K562 (cell line): ENCODE results near the gene VWA5B1. TPM values are rescaled to one million over a fixed set of nuclear protein-coding genes. Genes with fewer than 3 reads are reported as not detected.

Experiments used
- ATAC-seq: fragments of 200-7000 bp; cut with Tn5 transposase; 3 replicates; pipeline ENCODE4 v1.9.1; 2020; ENCODE audit warnings: moderate library complexity
- BruUV-seq: library from RNA; stranded (reverse); fragments of 400-500 nt; replicated peaks from 2 replicates; lab custom pipeline; 2021; lab: Mats Ljungman, UMichigan
- CTCF ChIA-PET: fragments of 300-600 bp; formaldehyde crosslinking; extraction: SDS; loops from one replicate; lab custom pipeline; 2021; ENCODE audit warnings: low intra/inter-chr PET ratio; lab: Yijun Ruan, JAX
- POLR2A ChIA-PET: fragments of 300-600, 350-650 bp; sonication (Branson Sonifier 250); formaldehyde crosslinking; extraction: SDS; loops from one replicate; lab custom pipeline; 2021; ENCODE audit warnings: antibody characterized with exemption, inconsistent platforms; lab: Yijun Ruan, JAX
- DNase-seq, 4 experiments: peaks; one replicate each; pipeline versions ENCODE4 v3.0.0 to v3.0.0-alpha.2; 2011 to 2018; ENCODE audit warnings: low spot score in 3 of 4, mixed read lengths in 3 of 4; ENCODE audit errors: extremely low read depth in 1 of 4
- FAIRE-seq: peaks from 2 replicates; lab custom pipeline; 2011; peaks lifted over from hg19 to GRCh38; lab: Jason Lieb, UNC
- H2AFZ ChIP-seq: 2 replicates; pipeline ENCODE4 v1.6.0; 2011; ENCODE audit warnings: low read depth, low read length, control low read depth, inconsistent platforms
- H3K27ac ChIP-seq: fragments of 200-600 bp; 3 replicates; pipeline ENCODE4 v1.8.0; 2011; ENCODE audit warnings: low read depth, mild to moderate bottlenecking, control low read depth, inconsistent platforms, low read length, moderate library complexity, mixed read lengths; ENCODE audit errors: extremely low read depth
- H3K27me3 ChIP-seq, 2 experiments: fragments of 300-600 bp in 1 of 2; 2 replicates in 1 of 2; 3 replicates in 1 of 2; pipeline versions ENCODE4 v1.6.0 to v1.8.0; 2011; ENCODE audit warnings: inconsistent platforms in 2 of 2, low read length in 2 of 2, mild to moderate bottlenecking in 1 of 2, mixed read lengths in 1 of 2, moderate library complexity in 1 of 2; ENCODE audit not compliant: control insufficient read depth in 2 of 2, insufficient read depth in 2 of 2
- H3K36me3 ChIP-seq: fragments of 300-600 bp; 3 replicates; pipeline ENCODE4 v1.8.0; 2011; ENCODE audit warnings: mild to moderate bottlenecking, low read length, inconsistent platforms; ENCODE audit not compliant: control insufficient read depth, insufficient read depth
- H3K4me1 ChIP-seq, 2 experiments: fragments of 200-600 bp in 1 of 2; replicated peaks in 1 of 2; 2 replicates in 1 of 2; 3 replicates in 1 of 2; pipeline versions ENCODE4 v1.5.1 to v1.8.0; 2011; ENCODE audit warnings: inconsistent platforms in 2 of 2, low read length in 2 of 2, mild to moderate bottlenecking in 1 of 2, mixed read lengths in 1 of 2, moderate library complexity in 1 of 2; ENCODE audit not compliant: control insufficient read depth in 2 of 2, insufficient read depth in 2 of 2
- H3K4me2 ChIP-seq: 2 replicates; pipeline ENCODE4 v1.6.1; 2011; ENCODE audit warnings: low read length, control low read depth, inconsistent platforms, mixed read lengths; ENCODE audit not compliant: insufficient read depth
- H3K4me3 ChIP-seq: fragments of 200-600 bp; sonication (generic), shearing (Covaris generic); 2 replicates; pipeline ENCODE4 v1.5.1; 2016; ENCODE audit warnings: control low read depth, inconsistent platforms
- H3K79me2 ChIP-seq: fragments of 200-600 bp; 3 replicates; pipeline ENCODE4 v1.8.0; 2011; ENCODE audit warnings: low read length, inconsistent platforms; ENCODE audit not compliant: control insufficient read depth, insufficient read depth
- H3K9ac ChIP-seq, 2 experiments: 2 replicates each; pipeline versions ENCODE4 v1.6.0 to v1.6.1; 2011; ENCODE audit warnings: low read depth in 2 of 2, low read length in 2 of 2, control low read depth in 1 of 2, inconsistent platforms in 1 of 2, mild to moderate bottlenecking in 1 of 2, mixed read lengths in 1 of 2; ENCODE audit not compliant: insufficient read depth in 1 of 2
- H3K9me1 ChIP-seq: one replicate; pipeline ENCODE4 v1.6.0; 2011; ENCODE audit warnings: inconsistent platforms, mild to moderate bottlenecking, low read length, moderate library complexity; ENCODE audit not compliant: control insufficient read depth, insufficient read depth
- H3K9me3 ChIP-seq: replicated peaks from 2 replicates; pipeline ENCODE4 v1.5.1; 2011; ENCODE audit warnings: low read depth, low read length, inconsistent platforms; ENCODE audit not compliant: control insufficient read depth, insufficient read depth
- H4K20me1 ChIP-seq: replicated peaks from 2 replicates; pipeline ENCODE4 v1.6.1; 2011; ENCODE audit warnings: low read length, inconsistent platforms, mixed read lengths; ENCODE audit not compliant: control insufficient read depth, insufficient read depth
- ATF7 ChIP-seq: fragments of 450-650 bp; IDR thresholded peaks from 2 replicates; pipeline ENCODE4 v1.7.1; 2014; ENCODE audit warnings: mild to moderate bottlenecking, moderate library complexity
- CXXC5 ChIP-seq: fragments of 250-450 bp; sonication (Bioruptor Pico); IDR thresholded peaks from 2 replicates; pipeline ENCODE4 v1.8.0; 2022; ENCODE audit warnings: inconsistent platforms, mild to moderate bottlenecking, moderate library complexity
- EP300 ChIP-seq: IDR thresholded peaks from 2 replicates; pipeline ENCODE4 v1.6.1; 2012; ENCODE audit warnings: low read length, improper control_type of control experiment
- FOXJ3 ChIP-seq: sonication (generic); formaldehyde crosslinking; IDR thresholded peaks from 2 replicates; pipeline ENCODE4 v1.4.0; 2020; ENCODE audit warnings: mild to moderate bottlenecking, missing genetic modification reagents
- LARP7 ChIP-seq: fragments of 450-650 bp; IDR thresholded peaks from 2 replicates; pipeline ENCODE4 v1.6.1; 2016
- NBN ChIP-seq: fragments of 450-650 bp; IDR thresholded peaks from 2 replicates; pipeline ENCODE4 v1.6.1; 2016; ENCODE audit warnings: low read depth, mild to moderate bottlenecking
- NFRKB ChIP-seq: fragments of 450-650 bp; IDR thresholded peaks from 2 replicates; pipeline ENCODE4 v1.6.1; 2016; ENCODE audit warnings: low read depth
- RBM22 ChIP-seq: fragments of 200-400 bp; formaldehyde crosslinking; IDR thresholded peaks from 2 replicates; pipeline ENCODE4 v1.6.1; 2018; ENCODE audit warnings: low read length, low read depth; ENCODE audit not compliant: poor library complexity, severe bottlenecking
- RFX5 ChIP-seq: IDR thresholded peaks from 2 replicates; pipeline ENCODE4 v1.6.1; 2011; ENCODE audit warnings: low read depth, mild to moderate bottlenecking, improper control_type of control experiment, low read length
- SAP30 ChIP-seq: fragments of 200-600 bp; sonication (generic); IDR thresholded peaks from 2 replicates; pipeline ENCODE4 v1.6.1; 2012; ENCODE audit warnings: borderline replicate concordance, low read depth, mild to moderate bottlenecking, moderate library complexity, low read length, control low read depth, inconsistent platforms; ENCODE audit not compliant: insufficient read depth, poor library complexity, severe bottlenecking
- SMARCA5 ChIP-seq: fragments of 450-650 bp; IDR thresholded peaks from 2 replicates; pipeline ENCODE4 v1.6.1; 2016
- ZZZ3 ChIP-seq: fragments of 450-650 bp; IDR thresholded peaks from 2 replicates; pipeline ENCODE4 v1.6.1; 2016; ENCODE audit warnings: antibody characterized with exemption, mild to moderate bottlenecking, moderate library complexity
- WGBS: fragments of 100-300 bp; shearing (Covaris generic); methylation state at CpG from one replicate; pipeline ENCODE4 v1.1.6; 2016; ENCODE audit warnings: low coverage, mixed read lengths; ENCODE audit not compliant: insufficient coverage; ENCODE audit errors: missing lambda C conversion rate; 5-methylcytosine and 5-hydroxymethylcytosine counted together
- in situ Hi-C: fragments of 300-500 bp; cut with MboI; formaldehyde crosslinking; loops from 4 replicates; pipeline ENCODE4 v1.15.0; 2018; ENCODE audit warnings: inconsistent platforms, mixed read lengths
- intact Hi-C: fragments of 100-400 bp; cut with micrococcal nuclease; formaldehyde crosslinking; loops from 2 replicates; pipeline ENCODE4 v1.14.2; 2022
- polyA plus RNA-seq, 8 experiments: library from polyadenylated mRNA; depleted of rRNA in 4 of 8; stranded (reverse) in 5 of 8; unstranded in 3 of 8; fragments of >200 nt; fragmentation: Nextera tagmentation in 2 of 8; fragmentation: Illumina TruSeq in 1 of 8; extraction: Ambion mirVana in 2 of 8; extraction: Trizol in 1 of 8; gene quantifications; 2 replicates each; pipeline versions ENCODE4 v1.2.1 to v1.2.3, GENCODE V29; 2011 to 2014; ENCODE audit warnings: inconsistent platforms in 1 of 8, missing spikeins in 1 of 8
- total RNA-seq, 7 experiments: library from RNA; depleted of rRNA in 6 of 7; stranded (reverse); fragments of >200 nt in 6 of 7; fragmentation: Illumina TruSeq in 2 of 7; extraction: Trizol in 2 of 7; gene quantifications; 2 replicates each; pipeline versions ENCODE4 v1.2.1 to v1.2.3, GENCODE V29; 2011 to 2021; ENCODE audit warnings: low replicate concordance in 1 of 7
- TF ChIP-seq, protein P1 (sequence below): fragments of 250-450 bp; sonication (Bioruptor Pico); IDR thresholded peaks from 2 replicates; pipeline ENCODE4 v1.5.0; 2021; ENCODE audit warnings: mild to moderate bottlenecking, borderline replicate concordance
- TF ChIP-seq, protein P2 (sequence below): fragments of 450-650 bp; conservative IDR thresholded peaks from 2 replicates; pipeline ENCODE4 v1.6.1; 2016; ENCODE audit warnings: missing genetic modification characterization, low read depth, mild to moderate bottlenecking, control low read depth, missing compliant biosample characterization

The VWA5B1 gene
- total and polyA plus RNA-seq, 9 of the 15 experiments (the other 6 are each of a cell fraction or from before 2014, with no cell fraction given): not detected

DNA sequence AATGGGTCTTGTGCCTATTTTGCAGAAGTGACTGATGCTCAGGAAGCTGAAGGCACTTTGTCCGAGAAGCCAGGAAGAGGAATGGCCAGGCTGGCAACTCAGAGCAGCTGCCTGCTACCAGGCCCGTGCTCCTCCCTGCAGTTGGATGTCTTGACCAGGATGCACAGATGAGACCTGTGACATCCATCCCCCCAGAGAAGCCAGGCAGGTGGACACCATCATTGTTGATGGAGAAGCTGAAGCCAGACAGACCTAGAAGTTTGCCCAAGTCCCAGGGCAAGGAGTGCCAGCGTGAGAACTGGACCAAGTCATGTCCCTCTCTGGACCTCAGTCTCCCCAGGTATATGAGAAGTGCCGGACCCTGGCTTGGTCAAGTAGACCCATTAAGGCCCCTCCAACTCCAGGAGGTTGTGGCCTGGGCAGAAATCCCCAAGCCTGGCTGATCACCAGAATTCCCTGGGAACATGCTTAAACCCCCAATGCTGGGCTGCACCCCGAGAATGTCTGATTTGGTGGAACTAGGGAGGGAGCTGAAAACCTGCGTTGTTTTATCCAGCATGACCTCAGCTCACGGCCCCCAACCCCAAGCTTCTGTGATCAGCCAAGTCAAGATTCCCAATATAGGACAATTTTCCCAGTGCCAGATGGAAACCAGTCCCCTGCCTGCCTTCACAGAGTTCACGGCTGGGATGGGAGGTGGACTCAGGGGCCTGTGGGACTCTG, 112.9 kb downstream of the VWA5B1 start:
- H3K4me3 ChIP-seq: no peak overlapping the region
- H3K27me3 ChIP-seq: peaks cover 15 to 39% of the 10 kb centered on the region in 2 experiments
- no peaks in the 10 kb centered on the region for H3K36me3 ChIP-seq
- ATAC-seq (no peak), DNase-seq (no peak), FAIRE-seq (no peak)
- WGBS: under 1% methylated on average over 8 of the region's 8 CpGs
- H3K4me1 ChIP-seq: no peaks in the 10 kb centered on the region; a peak in 1 of 5 replicates
- no peaks in the 10 kb centered on the region for H3K9me3 ChIP-seq
- in situ Hi-C loops (no loop called here), intact Hi-C loops (no loop called here)
- no TSS peak for BruUV-seq
- no peak overlapping the region for H2AFZ ChIP-seq
- CTCF ChIA-PET: no interaction called here
- no peak for TF ChIP-seq EP300
- TF ChIP-seq, protein P1, sequence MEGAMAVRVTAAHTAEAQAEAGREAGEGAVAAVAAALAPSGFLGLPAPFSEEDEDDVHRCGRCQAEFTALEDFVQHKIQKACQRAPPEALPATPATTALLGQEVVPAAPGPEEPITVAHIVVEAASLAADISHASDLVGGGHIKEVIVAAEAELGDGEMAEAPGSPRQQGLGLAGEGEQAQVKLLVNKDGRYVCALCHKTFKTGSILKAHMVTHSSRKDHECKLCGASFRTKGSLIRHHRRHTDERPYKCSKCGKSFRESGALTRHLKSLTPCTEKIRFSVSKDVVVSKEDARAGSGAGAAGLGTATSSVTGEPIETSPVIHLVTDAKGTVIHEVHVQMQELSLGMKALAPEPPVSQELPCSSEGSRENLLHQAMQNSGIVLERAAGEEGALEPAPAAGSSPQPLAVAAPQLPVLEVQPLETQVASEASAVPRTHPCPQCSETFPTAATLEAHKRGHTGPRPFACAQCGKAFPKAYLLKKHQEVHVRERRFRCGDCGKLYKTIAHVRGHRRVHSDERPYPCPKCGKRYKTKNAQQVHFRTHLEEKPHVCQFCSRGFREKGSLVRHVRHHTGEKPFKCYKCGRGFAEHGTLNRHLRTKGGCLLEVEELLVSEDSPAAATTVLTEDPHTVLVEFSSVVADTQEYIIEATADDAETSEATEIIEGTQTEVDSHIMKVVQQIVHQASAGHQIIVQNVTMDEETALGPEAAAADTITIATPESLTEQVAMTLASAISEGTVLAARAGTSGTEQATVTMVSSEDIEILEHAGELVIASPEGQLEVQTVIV (CRISPR knock-in tag): no peak
- no peak for TF ChIP-seq SMARCA5
- TF ChIP-seq ZZZ3: no peak
- no peak for TF ChIP-seq SAP30
- TF ChIP-seq ATF7: no peak
- TF ChIP-seq NBN: no peak
- TF ChIP-seq FOXJ3 (CRISPR knock-in tag): no peak
- no peak for TF ChIP-seq NFRKB
- no peak for TF ChIP-seq RBM22
- TF ChIP-seq RFX5: no peak
- no peak for TF ChIP-seq CXXC5 (CRISPR knock-in tag)
- TF ChIP-seq, protein P2, sequence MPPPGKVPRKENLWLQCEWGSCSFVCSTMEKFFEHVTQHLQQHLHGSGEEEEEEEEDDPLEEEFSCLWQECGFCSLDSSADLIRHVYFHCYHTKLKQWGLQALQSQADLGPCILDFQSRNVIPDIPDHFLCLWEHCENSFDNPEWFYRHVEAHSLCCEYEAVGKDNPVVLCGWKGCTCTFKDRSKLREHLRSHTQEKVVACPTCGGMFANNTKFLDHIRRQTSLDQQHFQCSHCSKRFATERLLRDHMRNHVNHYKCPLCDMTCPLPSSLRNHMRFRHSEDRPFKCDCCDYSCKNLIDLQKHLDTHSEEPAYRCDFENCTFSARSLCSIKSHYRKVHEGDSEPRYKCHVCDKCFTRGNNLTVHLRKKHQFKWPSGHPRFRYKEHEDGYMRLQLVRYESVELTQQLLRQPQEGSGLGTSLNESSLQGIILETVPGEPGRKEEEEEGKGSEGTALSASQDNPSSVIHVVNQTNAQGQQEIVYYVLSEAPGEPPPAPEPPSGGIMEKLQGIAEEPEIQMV (tag): no peak
- no peak for TF ChIP-seq LARP7
- H4K20me1 ChIP-seq: 0 out of 2 replicates have a peak, but pooled peaks cover 13% of the 10 kb centered on the region
- POLR2A ChIA-PET: interaction anchor here (1.6 kb wide), 1 partner anchor 9 kb away, joined by 8 read pairs; no protein-coding TSS in a partner anchor
- no peak overlapping the region for H3K27ac ChIP-seq
- H3K4me2 ChIP-seq: no peak overlapping the region
- no peaks in the 10 kb centered on the region for H3K79me2 ChIP-seq
- H3K9me1 ChIP-seq: no peaks in the 10 kb centered on the region
- no peak overlapping the region for H3K9ac ChIP-seq
